HG02852 (cell line): ENCODE results near the gene GAS7.
"Not testable (repeated sequence)": the region's sequence is repeated elsewhere in the genome, so short reads cannot be mapped to it uniquely, and the experiment has no call there.

Experiments
- ATAC-seq: cut with Tn5 transposase; IDR thresholded peaks from one replicate; pipeline ENCODE4 v1.9.1; 2021; ENCODE audit warnings: mild to moderate bottlenecking, moderate library complexity; ENCODE audit not compliant: unreplicated experiment

GAS7 gene

GRCh38 chr17:10116267-10116666 lies 82.1 kb downstream of the GAS7 start:
- no peak for ATAC-seq

DNA sequence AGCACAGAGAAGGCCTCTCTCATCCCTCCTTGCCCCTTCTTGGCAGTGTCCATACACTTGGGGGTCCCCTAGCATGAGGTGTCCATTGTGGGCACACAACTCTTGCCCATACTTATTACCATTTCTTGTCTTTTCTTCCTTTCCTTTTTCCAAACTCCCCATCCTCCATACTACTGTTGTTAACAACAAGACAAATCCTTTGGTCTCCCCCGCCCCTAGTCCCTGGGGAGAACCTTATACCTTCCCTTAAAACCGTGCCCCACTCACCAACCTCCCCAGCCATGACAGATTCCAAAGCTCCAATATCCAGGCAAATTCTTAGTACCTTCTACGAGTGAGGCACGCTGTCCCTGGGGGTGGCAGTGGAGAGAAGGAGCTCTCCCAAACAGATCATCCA lies 82.9 kb downstream of the GAS7 start:
- ATAC-seq, result no peak

DNA sequence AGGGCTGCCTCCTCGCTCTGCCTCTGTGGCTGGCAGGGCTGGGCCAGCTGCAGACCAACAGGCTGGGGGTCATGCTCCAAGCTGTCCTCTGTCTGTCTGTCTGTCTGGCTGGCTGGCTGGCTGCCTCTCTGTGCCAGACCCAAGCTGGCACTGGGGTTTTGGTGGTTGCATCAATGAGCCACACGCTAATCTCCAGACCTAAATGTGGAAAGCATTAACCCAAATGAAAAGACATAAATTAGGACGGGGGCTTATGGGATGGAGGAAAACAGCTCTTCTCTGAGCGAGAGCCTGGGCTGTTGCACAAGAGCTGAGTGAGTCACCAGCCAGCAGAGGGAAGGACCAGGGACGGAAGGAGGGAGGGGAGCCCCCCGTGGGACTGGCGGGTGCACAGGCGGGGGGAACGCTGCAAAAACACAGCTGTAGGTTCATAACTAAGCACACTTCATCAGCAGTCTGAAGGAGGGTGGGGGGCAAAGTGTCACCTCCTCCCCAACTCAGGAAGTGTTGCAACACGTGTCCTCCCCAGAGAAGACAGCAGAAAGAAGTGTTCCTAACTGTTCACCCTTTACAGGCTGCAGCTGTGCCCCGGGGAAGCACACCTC lies 83.4 kb downstream of the GAS7 start:
- ATAC-seq, result peak; percentile 51

- ATAC-seq, result no peak
These were observed 85.4 kb downstream of the GAS7 start for GRCh38 chr17:10112962-10113361.

GRCh38 chr17:10111907-10112452 lies 86.4 kb downstream of the GAS7 start:
- ATAC-seq, result no peak

- no peak for ATAC-seq
These were observed 89.3 kb downstream of the GAS7 start for GRCh38 chr17:10109146-10109545.

DNA sequence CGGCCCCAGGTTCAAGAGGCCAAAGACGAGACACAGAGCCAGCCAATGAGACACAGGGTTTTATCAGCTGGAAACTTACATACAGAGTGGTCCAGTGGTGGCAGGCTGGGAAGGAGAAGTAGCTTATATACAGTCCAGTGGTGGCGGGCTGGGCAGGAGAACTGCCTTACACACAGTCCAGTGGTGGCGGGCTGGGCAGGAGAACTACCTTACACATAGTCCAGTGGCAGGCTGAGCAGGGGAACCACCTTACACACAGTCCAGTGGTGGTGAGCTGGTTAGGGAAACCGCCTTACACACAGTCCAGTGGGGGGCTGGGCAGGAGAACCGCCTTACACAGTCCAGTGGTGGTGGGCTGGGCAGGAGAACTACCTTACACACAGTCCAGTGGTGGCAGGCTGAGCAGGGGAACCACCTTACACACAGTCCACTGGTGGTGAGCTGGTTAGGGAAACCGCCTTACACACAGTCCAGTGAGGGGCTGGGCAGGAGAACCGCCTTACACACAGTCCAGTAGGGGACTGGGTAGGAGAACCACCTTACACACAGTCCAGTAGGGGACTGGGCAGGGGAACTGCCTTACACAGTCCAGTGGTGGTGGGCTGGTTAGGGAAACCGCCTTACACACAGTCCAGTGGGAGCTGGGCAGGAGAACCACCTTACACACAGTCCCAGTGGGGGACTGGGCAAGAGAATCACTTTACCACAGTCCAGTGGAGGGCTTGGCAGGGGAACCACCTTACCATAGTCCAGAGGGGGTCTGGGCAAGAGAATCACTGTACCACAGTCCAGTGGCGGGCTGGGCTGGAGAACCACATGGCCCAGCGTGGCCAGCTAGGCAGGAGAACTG lies 90.9 kb downstream of the GAS7 start:
- no peak for ATAC-seq

DNA sequence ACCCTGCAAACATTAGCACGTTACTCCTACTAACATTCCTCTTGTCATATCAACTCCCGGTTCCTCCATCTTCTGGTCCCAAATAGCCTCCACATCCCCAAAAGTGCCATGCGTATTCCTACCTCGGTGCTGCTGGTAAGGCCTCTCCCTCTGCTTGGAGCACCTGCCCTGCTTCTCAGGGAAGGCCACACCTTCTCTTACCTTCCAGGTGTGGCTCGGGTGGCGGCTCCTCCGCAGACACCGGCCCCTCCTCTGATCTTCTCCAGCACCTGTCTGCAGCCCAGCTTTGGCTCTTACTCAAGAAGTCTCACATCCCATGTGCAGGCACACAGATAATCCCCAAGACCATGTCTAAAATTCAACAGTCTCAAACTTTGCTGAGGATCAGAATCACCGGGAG lies 92.3 kb downstream of the GAS7 start:
- ATAC-seq, result no peak

DNA sequence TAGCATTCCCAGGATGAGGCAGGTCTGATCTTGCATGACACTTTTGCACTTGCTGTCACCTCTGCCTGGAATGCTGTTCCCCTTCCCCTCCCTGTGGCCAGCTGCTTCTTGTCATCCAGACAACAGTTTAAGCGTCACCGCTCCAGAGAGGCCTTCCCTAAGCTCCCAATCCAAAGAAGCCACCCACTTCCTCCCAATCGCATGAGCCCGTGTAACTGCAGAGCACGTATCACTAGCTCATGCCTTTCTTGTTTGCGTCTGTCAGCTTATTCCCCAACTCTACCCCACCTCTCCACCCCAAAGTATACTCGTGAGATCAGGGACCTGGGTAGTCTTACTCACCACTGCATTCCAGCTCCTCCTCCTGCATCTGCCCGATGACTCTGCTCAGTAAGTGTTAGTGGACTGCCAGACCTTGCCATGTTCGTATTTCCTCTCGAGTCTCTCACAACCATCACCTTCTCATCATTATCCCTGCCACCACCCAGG lies 92.8 kb downstream of the GAS7 start:
- ATAC-seq, result no peak

DNA sequence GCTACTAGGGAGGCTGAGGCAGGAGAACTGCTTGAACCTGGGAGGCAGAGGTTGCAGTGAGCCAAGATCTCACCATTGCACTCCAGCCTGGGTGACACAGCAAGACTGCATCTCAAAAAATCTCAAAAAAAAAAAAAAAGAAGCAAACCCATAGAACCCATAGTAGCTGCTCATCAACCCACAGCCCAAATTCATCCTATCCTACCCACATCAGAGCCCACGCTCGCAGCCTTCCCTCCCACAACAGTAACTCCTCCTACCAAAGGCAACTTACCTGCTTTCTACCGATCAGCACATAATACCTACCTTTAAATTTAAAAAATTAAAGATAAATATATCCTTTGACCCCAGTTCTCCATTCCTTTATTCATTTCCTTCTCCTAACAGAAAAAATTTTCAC lies 94.7 kb downstream of the GAS7 start:
- ATAC-seq, result no peak

DNA sequence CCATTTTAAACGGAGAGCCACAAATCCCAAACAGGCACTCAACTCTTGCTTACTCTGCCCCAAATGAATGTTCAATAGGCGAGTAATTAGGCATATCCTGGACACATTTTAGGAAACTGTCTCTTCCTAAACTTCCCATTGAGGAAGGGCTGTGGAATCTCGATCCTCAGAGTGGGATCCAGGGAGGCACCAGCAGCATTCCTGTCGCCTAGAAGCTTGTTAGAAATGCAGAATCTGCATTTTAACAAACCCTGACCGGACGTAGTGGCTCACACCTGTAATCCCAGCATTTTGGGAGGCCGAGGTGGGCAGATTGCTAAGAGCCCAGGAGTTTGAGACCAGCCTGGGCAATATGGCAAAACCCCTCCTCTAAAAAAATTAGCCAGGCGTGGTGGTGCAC lies 95.6 kb downstream of the GAS7 start:
- no peak for ATAC-seq

GRCh38 chr17:10099051-10099571 lies 99.3 kb downstream of the GAS7 start:
- no peak for ATAC-seq

DNA sequence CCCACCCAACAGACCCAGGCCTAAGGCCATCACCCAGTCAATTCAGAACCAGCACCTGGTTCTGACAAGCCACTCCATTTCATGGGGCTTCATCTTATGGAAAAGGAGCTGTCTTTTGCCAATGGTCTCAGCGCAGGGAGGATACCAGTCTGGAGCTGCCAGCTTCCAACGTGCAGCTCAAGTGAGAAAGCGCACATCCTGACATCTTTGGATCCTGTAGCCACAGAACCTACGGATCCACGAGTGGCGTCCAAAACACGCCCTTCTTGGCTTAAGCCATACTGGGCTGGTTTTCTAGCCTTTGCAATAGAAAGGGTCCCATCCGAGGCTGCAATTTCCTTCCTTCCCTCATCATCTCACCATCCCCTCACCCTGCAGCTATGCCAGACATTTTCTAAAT lies 101.8 kb downstream of the GAS7 start:
- no peak for ATAC-seq

DNA sequence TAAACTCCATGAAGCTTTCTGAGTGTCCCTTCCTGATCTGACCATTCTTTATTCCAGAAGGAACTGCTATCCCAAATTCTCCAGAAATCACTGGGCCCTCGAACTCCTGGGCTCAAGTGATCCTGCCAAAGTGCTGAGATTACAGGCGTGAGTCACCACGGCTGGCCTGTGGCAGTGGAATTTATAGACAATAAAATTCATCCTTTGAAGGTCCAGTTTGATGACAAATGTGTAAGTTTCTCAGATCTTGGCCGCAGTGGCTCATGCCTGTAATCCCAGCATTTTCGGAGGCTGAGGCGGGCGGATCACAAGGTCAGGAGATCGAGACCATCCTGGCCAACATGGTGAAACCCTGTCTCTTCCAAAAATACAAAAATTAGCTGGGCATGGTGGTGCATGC lies 103.1 kb downstream of the GAS7 start:
- not testable (repeated sequence) for ATAC-seq

DNA sequence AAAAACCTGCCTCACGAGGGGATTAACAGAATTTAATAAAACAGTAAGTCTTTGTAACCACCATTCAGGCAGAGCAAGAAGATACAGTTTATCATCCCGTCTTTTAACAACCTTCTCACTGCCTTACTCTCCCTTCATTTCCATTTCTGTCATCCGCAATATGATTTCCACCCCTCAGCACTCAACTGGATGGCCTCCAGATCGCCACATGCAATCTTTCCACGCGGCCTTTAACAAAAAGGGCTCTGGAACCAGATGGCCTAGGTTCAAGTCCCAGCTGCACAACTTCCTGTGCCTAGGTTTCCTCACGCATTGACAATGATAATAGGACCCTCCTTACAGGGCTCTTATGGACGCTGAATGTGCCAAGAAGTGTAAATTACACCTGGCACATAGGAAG lies 103.6 kb downstream of the GAS7 start:
- no peak for ATAC-seq

GRCh38 chr17:10092595-10092994 lies 105.8 kb downstream of the GAS7 start:
- no peak for ATAC-seq

GRCh38 chr17:10091046-10091445 lies 107.4 kb downstream of the GAS7 start:
- ATAC-seq, result no peak

GRCh38 chr17:10089196-10089804 lies 109.1 kb downstream of the GAS7 start:
- no peak for ATAC-seq

- no peak for ATAC-seq
These were observed 110.0 kb downstream of the GAS7 start for GRCh38 chr17:10088444-10088843.

DNA sequence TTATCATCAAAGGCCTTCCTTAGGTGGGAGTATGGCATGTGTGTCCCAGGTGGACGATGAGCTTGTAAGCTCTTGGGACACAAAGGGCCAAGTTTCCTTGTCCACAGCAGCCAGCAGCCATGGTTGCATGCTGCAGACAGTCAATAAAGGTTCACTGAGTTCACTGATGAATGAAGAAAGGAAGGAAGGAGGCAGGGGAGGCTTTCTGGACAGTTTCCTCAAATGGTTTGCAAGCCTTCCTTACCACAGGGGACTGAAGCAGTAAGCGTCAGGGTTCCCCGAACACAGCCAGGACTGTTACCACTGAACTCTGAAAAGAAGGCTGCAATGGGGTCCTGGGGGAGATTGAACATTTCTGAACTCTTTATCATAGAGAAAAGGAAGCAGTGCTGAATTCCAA lies 111.1 kb downstream of the GAS7 start:
- ATAC-seq, result no peak

DNA sequence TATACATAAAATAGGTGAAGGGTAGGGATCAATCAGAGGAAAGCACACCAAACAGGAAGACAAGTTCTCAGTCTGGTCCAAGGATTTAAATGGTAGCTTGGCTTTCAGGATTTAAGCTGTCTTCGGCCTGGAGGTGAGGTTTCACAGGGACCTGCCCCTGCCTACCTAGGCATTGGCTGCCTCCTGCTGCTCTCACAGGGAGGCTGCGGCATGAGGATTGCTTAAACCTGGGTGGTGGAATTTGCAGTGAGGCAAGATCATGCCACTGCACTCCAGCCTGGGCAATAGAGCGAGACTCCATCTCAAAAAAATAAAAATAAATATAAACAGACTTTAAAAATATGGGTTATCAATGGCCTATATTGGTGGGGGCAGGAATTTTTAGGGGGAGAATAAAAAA lies 114.5 kb downstream of the GAS7 start:
- no peak for ATAC-seq

GRCh38 chr17:10082795-10083194 lies 115.6 kb downstream of the GAS7 start:
- ATAC-seq, result no peak
